Activated CD8-positive, alpha-beta T cell treated with anti-CD3 and anti-CD28 coated beads, Interleukin-2, amount 10 ng/mL, durations not matched to agents 7 days and 5 days (primary cell): ENCODE results near the gene MYBPC3. TPM values are rescaled to one million over a fixed set of nuclear protein-coding genes. Genes with fewer than 3 reads are reported as not detected.

Experiments used
- ATAC-seq: fragments of 150-1000 bp; cut with Tn5 transposase; one replicate; pipeline ENCODE4 v1.10.0; 2021; ENCODE audit warnings: moderate library complexity
- CTCF ChIA-PET: fragments of 350-600 bp; sonication (Branson Sonifier 250); formaldehyde crosslinking; loops from one replicate; lab custom pipeline; 2021; ENCODE audit warnings: antibody characterized with exemption; lab: Charles Lee
- POLR2A ChIA-PET: fragments of 350-600 bp; sonication (Branson Sonifier 250); formaldehyde crosslinking; loops from one replicate; lab custom pipeline; 2021; ENCODE audit warnings: antibody characterized with exemption; lab: Charles Lee
- DNase-seq: peaks from one replicate; pipeline ENCODE4 v3.0.0-alpha.2; 2020
- H3K27ac Mint-ChIP-seq: one replicate; pipeline ENCODE4 v1.8.0; 2021; ENCODE audit warnings: mild to moderate bottlenecking, mixed read lengths
- H3K27me3 Mint-ChIP-seq: one replicate; pipeline ENCODE4 v1.8.0; 2021; ENCODE audit warnings: low read depth, mixed read lengths
- H3K36me3 Mint-ChIP-seq: one replicate; pipeline ENCODE4 v1.8.0; 2021; ENCODE audit warnings: low read depth, mixed read lengths
- H3K4me1 Mint-ChIP-seq: one replicate; pipeline ENCODE4 v1.8.0; 2021; ENCODE audit warnings: low read depth, mixed read lengths
- H3K4me3 Mint-ChIP-seq: one replicate; pipeline ENCODE4 v1.8.0; 2021; ENCODE audit warnings: mild to moderate bottlenecking, mixed read lengths
- H3K9me3 Mint-ChIP-seq: one replicate; pipeline ENCODE4 v1.8.0; 2022; ENCODE audit warnings: mixed read lengths; ENCODE audit not compliant: insufficient read depth
- total RNA-seq, 2 experiments: library from RNA; stranded (reverse); gene quantifications; one replicate each; pipeline ENCODE4 v1.2.3, GENCODE V29; 2021

Gene MYBPC3
- total RNA-seq, 2 experiments from 2014 or later: not detected

GRCh38 chr11:47356129-47356997, 3.9 kb upstream of the MYBPC3 start:
- Mint-ChIP-seq H3K36me3 (no peaks in the 10 kb centered on the region), H3K4me1 (peaks cover 15% of the 10 kb centered on the region), H3K4me3 (no peak overlapping the region), H3K9me3 (no peaks in the 10 kb centered on the region), H3K27ac (no peak overlapping the region), H3K27me3 (no peaks in the 10 kb centered on the region)
- CTCF ChIA-PET: no interaction called here
- POLR2A ChIA-PET: no interaction called here
- ATAC-seq (no peak), DNase-seq (no peak)

GRCh38 chr11:47355283-47356128, 3.0 kb upstream of the MYBPC3 start:
- H3K4me1 Mint-ChIP-seq: peaks cover 13% of the 10 kb centered on the region
- H3K27me3 Mint-ChIP-seq: no peaks in the 10 kb centered on the region
- no peaks in the 10 kb centered on the region for H3K9me3 Mint-ChIP-seq
- no peak overlapping the region for H3K4me3 Mint-ChIP-seq
- DNase-seq (peak; percentile 48), ATAC-seq (no peak)
- ChIA-PET POLR2A (no interaction called here), CTCF (interaction anchor here (0.6 kb wide), 1 partner anchor 8 kb away, joined by 3 read pairs; no protein-coding TSS in a partner anchor)
- H3K36me3 Mint-ChIP-seq: no peaks in the 10 kb centered on the region
- no peak overlapping the region for H3K27ac Mint-ChIP-seq

GRCh38 chr11:47354913-47355282, 2.4 kb upstream of the MYBPC3 start:
- H3K9me3 Mint-ChIP-seq: no peaks in the 10 kb centered on the region
- H3K4me3 Mint-ChIP-seq: no peak overlapping the region
- ChIA-PET POLR2A (no interaction called here), CTCF (interaction anchor here (0.6 kb wide), 1 partner anchor 8 kb away, joined by 3 read pairs; no protein-coding TSS in a partner anchor)
- DNase-seq: no peak
- peaks cover 8% of the 10 kb centered on the region for H3K4me1 Mint-ChIP-seq
- no peaks in the 10 kb centered on the region for H3K27me3 Mint-ChIP-seq
- H3K27ac Mint-ChIP-seq: no peak overlapping the region
- ATAC-seq: no peak
- no peaks in the 10 kb centered on the region for H3K36me3 Mint-ChIP-seq

- H3K9me3 Mint-ChIP-seq: no peaks in the 10 kb centered on the region
- no peaks in the 10 kb centered on the region for H3K36me3 Mint-ChIP-seq
- ChIA-PET POLR2A (no interaction called here), CTCF (no interaction called here)
- no peak overlapping the region for H3K4me3 Mint-ChIP-seq
- no peak for DNase-seq
- H3K4me1 Mint-ChIP-seq: peaks cover 1% of the 10 kb centered on the region
- ATAC-seq: no peak
- no peak overlapping the region for H3K27ac Mint-ChIP-seq
- H3K27me3 Mint-ChIP-seq: no peaks in the 10 kb centered on the region
These were observed 1.7 kb upstream of the MYBPC3 start for GRCh38 chr11:47353978-47354774.

- H3K27ac Mint-ChIP-seq: no peak overlapping the region
- ChIA-PET POLR2A (no interaction called here), CTCF (interaction anchor here (1.1 kb wide), 1 partner anchor 57 kb away, joined by 3 read pairs; the partner anchor contains the start of gene SLC39A13)
- H3K4me3 Mint-ChIP-seq: no peak overlapping the region
- H3K27me3 Mint-ChIP-seq: no peaks in the 10 kb centered on the region
- no peaks in the 10 kb centered on the region for H3K9me3 Mint-ChIP-seq
- H3K4me1 Mint-ChIP-seq: no peaks in the 10 kb centered on the region
- ATAC-seq (no peak), DNase-seq (no peak)
- H3K36me3 Mint-ChIP-seq: no peaks in the 10 kb centered on the region
These were observed 1.1 kb downstream of the MYBPC3 start for GRCh38 chr11:47351156-47352126.

- POLR2A ChIA-PET: no interaction called here
- Mint-ChIP-seq H3K4me1 (no peaks in the 10 kb centered on the region), H3K36me3 (no peaks in the 10 kb centered on the region), H3K9me3 (no peaks in the 10 kb centered on the region), H3K27me3 (no peaks in the 10 kb centered on the region), H3K4me3 (no peak overlapping the region), H3K27ac (no peak overlapping the region)
- no peak for DNase-seq
- CTCF ChIA-PET: no interaction called here
- no peak for ATAC-seq
These were observed 2.2 kb downstream of the MYBPC3 start for GRCh38 chr11:47350315-47350714.

GRCh38 chr11:47349521-47350095, 2.9 kb downstream of the MYBPC3 start:
- no peak overlapping the region for H3K4me3 Mint-ChIP-seq
- H3K36me3 Mint-ChIP-seq: no peaks in the 10 kb centered on the region
- ChIA-PET CTCF (no interaction called here), POLR2A (no interaction called here)
- DNase-seq (no peak), ATAC-seq (no peak)
- no peaks in the 10 kb centered on the region for H3K4me1 Mint-ChIP-seq
- H3K27me3 Mint-ChIP-seq: no peaks in the 10 kb centered on the region
- no peak overlapping the region for H3K27ac Mint-ChIP-seq
- no peaks in the 10 kb centered on the region for H3K9me3 Mint-ChIP-seq

- H3K4me3 Mint-ChIP-seq: no peak overlapping the region
- no peaks in the 10 kb centered on the region for H3K27me3 Mint-ChIP-seq
- ATAC-seq: no peak
- no peaks in the 10 kb centered on the region for H3K9me3 Mint-ChIP-seq
- CTCF ChIA-PET: interaction anchor here (1.6 kb wide), 1 partner anchor 25 kb away, joined by 3 read pairs; no protein-coding TSS in a partner anchor
- H3K36me3 Mint-ChIP-seq: no peaks in the 10 kb centered on the region
- H3K27ac Mint-ChIP-seq: no peak overlapping the region
- peak; percentile 29 for DNase-seq
- no peaks in the 10 kb centered on the region for H3K4me1 Mint-ChIP-seq
- POLR2A ChIA-PET: no interaction called here
These were observed 3.6 kb downstream of the MYBPC3 start for GRCh38 chr11:47348859-47349258.

GRCh38 chr11:47348131-47348802, 4.2 kb downstream of the MYBPC3 start:
- DNase-seq (no peak), ATAC-seq (no peak)
- H3K27ac Mint-ChIP-seq: no peak overlapping the region
- POLR2A ChIA-PET: no interaction called here
- H3K4me3 Mint-ChIP-seq: no peak overlapping the region
- CTCF ChIA-PET: interaction anchor here (1.6 kb wide), 1 partner anchor 26 kb away, joined by 3 read pairs; no protein-coding TSS in a partner anchor
- H3K4me1 Mint-ChIP-seq: no peaks in the 10 kb centered on the region
- H3K9me3 Mint-ChIP-seq: no peaks in the 10 kb centered on the region
- H3K27me3 Mint-ChIP-seq: no peaks in the 10 kb centered on the region
- H3K36me3 Mint-ChIP-seq: no peaks in the 10 kb centered on the region

GRCh38 chr11:47347137-47347536, 5.4 kb downstream of the MYBPC3 start:
- Mint-ChIP-seq H3K4me3 (no peak overlapping the region), H3K36me3 (no peaks in the 10 kb centered on the region), H3K9me3 (no peaks in the 10 kb centered on the region), H3K27me3 (no peaks in the 10 kb centered on the region), H3K27ac (no peak overlapping the region), H3K4me1 (no peaks in the 10 kb centered on the region)
- ChIA-PET CTCF (no interaction called here), POLR2A (no interaction called here)
- ATAC-seq: no peak
- no peak for DNase-seq
